HCT116 (cell line): ENCODE results near the gene ASS1. TPM values are rescaled to one million over a fixed set of nuclear protein-coding genes. Genes with fewer than 3 reads are reported as not detected.

Experiments
- ATAC-seq: fragments of 200-7000 bp; cut with Tn5 transposase; 2 replicates; pipeline ENCODE4 v1.9.1; 2020; ENCODE audit warnings: mild to moderate bottlenecking, moderate library complexity
- BruUV-seq: library from RNA; stranded (reverse); fragments of 400-500 nt; replicated peaks from 2 replicates; lab custom pipeline; 2021; lab: Mats Ljungman, UMichigan
- CTCF ChIA-PET: fragments of 300-600 bp; sonication (Branson Sonifier 250); formaldehyde crosslinking; loops from one replicate; lab custom pipeline; 2021; ENCODE audit warnings: antibody characterized with exemption; lab: Charles Lee
- POLR2A ChIA-PET: fragments of 300-600, 350-600 bp; sonication (Branson Sonifier 250); formaldehyde crosslinking; loops from one replicate; lab custom pipeline; 2021; ENCODE audit warnings: antibody characterized with exemption; lab: Charles Lee
- RAD21 ChIA-PET, 2 experiments: fragments of 300-600 bp; sonication (Branson Sonifier 250); formaldehyde crosslinking; loops; one replicate each; lab custom pipeline; 2023; ENCODE audit warnings: low total read pairs in 2 of 2; ENCODE audit not compliant: uncharacterized antibody in 2 of 2, unreplicated experiment in 2 of 2, low non-redundant PET in 1 of 2; lab: Charles Lee
- DNase-seq: peaks from one replicate; pipeline ENCODE4 v3.0.0-alpha.2; 2010; ENCODE audit warnings: low read depth, low spot score
- H2AFZ ChIP-seq: fragments of 200-600 bp; shearing (Covaris generic), sonication (generic); 2 replicates; pipeline ENCODE4 v1.6.1; 2017; ENCODE audit warnings: low read depth, mixed run types, mixed read lengths, antibody characterized with exemption, low read length; ENCODE audit not compliant: poor library complexity, severe bottlenecking
- H3K27ac ChIP-seq: 2 replicates; pipeline ENCODE4 v1.5.1; 2012; ENCODE audit warnings: low read depth, low read length
- H3K27me3 ChIP-seq: fragments of 200-600 bp; sonication (generic); 2 replicates; pipeline ENCODE4 v1.6.1; 2016; ENCODE audit warnings: mixed run types, low read length, mixed read lengths; ENCODE audit not compliant: insufficient read depth
- H3K36me3 ChIP-seq, 2 experiments: fragments of 200-500 bp in 1 of 2; fragments of 200-600 bp in 1 of 2; sonication (Bioruptor generic) in 1 of 2; sonication (generic) in 1 of 2; 2 replicates each; pipeline versions ENCODE4 v1.5.1 to v1.6.1; 2014 to 2016; ENCODE audit warnings: low read length in 2 of 2, inconsistent platforms in 1 of 2, mixed read lengths in 1 of 2, mixed run types in 1 of 2; ENCODE audit not compliant: insufficient read depth in 2 of 2, control insufficient read depth in 1 of 2
- H3K4me1 ChIP-seq, 2 experiments: fragments of 200-600 bp in 1 of 2; sonication (generic) in 1 of 2; 2 replicates each; pipeline versions ENCODE4 v1.5.1 to v1.6.1; 2012 to 2017; ENCODE audit warnings: low read length in 2 of 2, inconsistent platforms in 1 of 2, mild to moderate bottlenecking in 1 of 2, mixed read lengths in 1 of 2, mixed run types in 1 of 2, moderate library complexity in 1 of 2; ENCODE audit not compliant: insufficient read depth in 2 of 2, control insufficient read depth in 1 of 2
- H3K4me2 ChIP-seq: fragments of 200-600 bp; sonication (generic); 2 replicates; pipeline ENCODE4 v1.6.1; 2017; ENCODE audit warnings: mixed run types, low read length, mixed read lengths
- H3K4me3 ChIP-seq, 2 experiments: fragments of 200-600 bp in 1 of 2; sonication (generic) in 1 of 2; replicated peaks in 1 of 2; 2 replicates each; pipeline ENCODE4 v1.5.1; 2011 to 2016; ENCODE audit warnings: low read length in 2 of 2, control low read depth in 1 of 2, low read depth in 1 of 2, mild to moderate bottlenecking in 1 of 2, mixed read lengths in 1 of 2, mixed run types in 1 of 2
- H3K79me2 ChIP-seq: fragments of 200-600 bp; sonication (generic); 2 replicates; pipeline ENCODE4 v1.6.1; 2017; ENCODE audit warnings: mild to moderate bottlenecking, mixed run types, low read length, moderate library complexity, mixed read lengths; ENCODE audit not compliant: insufficient read depth
- H3K9ac ChIP-seq: fragments of 200-600 bp; sonication (generic); 2 replicates; pipeline ENCODE4 v1.6.1; 2016; ENCODE audit warnings: low read length, mixed read lengths
- H3K9me2 ChIP-seq: fragments of 200-600 bp; sonication (generic), shearing (Covaris generic); 2 replicates; pipeline ENCODE4 v1.6.1; 2017; ENCODE audit warnings: mixed run types, mild to moderate bottlenecking, moderate library complexity; ENCODE audit not compliant: insufficient read depth
- H3K9me3 ChIP-seq, 2 experiments: fragments of 200-500 bp in 1 of 2; fragments of 200-600 bp in 1 of 2; sonication (Bioruptor generic) in 1 of 2; sonication (generic) in 1 of 2; 2 replicates each; pipeline ENCODE4 v1.6.1; 2014 to 2017; ENCODE audit warnings: low read length in 2 of 2, mixed read lengths in 2 of 2, inconsistent platforms in 1 of 2, low read depth in 1 of 2, mild to moderate bottlenecking in 1 of 2, mixed run types in 1 of 2, moderate library complexity in 1 of 2; ENCODE audit not compliant: control insufficient read depth in 1 of 2, insufficient read depth in 1 of 2
- H4K20me1 ChIP-seq: fragments of 200-600 bp; sonication (generic), shearing (Covaris generic); 2 replicates; pipeline ENCODE4 v1.6.1; 2017; ENCODE audit warnings: mixed run types, mild to moderate bottlenecking, moderate library complexity; ENCODE audit not compliant: insufficient read depth
- CBX3 ChIP-seq: IDR thresholded peaks from 2 replicates; pipeline ENCODE4 v1.6.1; 2012; ENCODE audit warnings: low read depth
- EZH2phosphoT487 ChIP-seq: fragments of 200-600 bp; IDR thresholded peaks from 2 replicates; pipeline ENCODE4 v1.6.1; 2018; ENCODE audit warnings: antibody characterized with exemption, borderline replicate concordance
- FOSL1 ChIP-seq: IDR thresholded peaks from 2 replicates; pipeline ENCODE4 v1.6.1; 2012; ENCODE audit warnings: low read depth
- JUND ChIP-seq: IDR thresholded peaks from 2 replicates; pipeline ENCODE4 v1.6.1; 2012
- POLR2A ChIP-seq: IDR thresholded peaks from 2 replicates; pipeline ENCODE4 v1.7.0; 2011; ENCODE audit warnings: borderline replicate concordance; ENCODE audit not compliant: insufficient read depth, insufficient read length; ENCODE audit errors: extremely low read depth
- RAD21 ChIP-seq: IDR thresholded peaks from 2 replicates; pipeline ENCODE4 v1.6.1; 2012; ENCODE audit warnings: low read depth, mild to moderate bottlenecking
- intact Hi-C: fragments of 100-400 bp; cut with micrococcal nuclease; formaldehyde crosslinking; loops from 2 replicates; pipeline ENCODE4 v1.10.0; 2022
- total RNA-seq: library from RNA; stranded (reverse); gene quantifications from one replicate; pipeline ENCODE4 v1.2.1, GENCODE V29; 2021; ENCODE audit not compliant: unreplicated experiment
- TF ChIP-seq, protein P1 (sequence below), 3 experiments: fragments of 200-600 bp in 1 of 3; sonication (generic) in 1 of 3; IDR thresholded peaks in 2 of 3; conservative IDR thresholded peaks in 1 of 3; 2 replicates each; pipeline ENCODE4 v1.5.1; 2012 to 2017; ENCODE audit warnings: low read depth in 2 of 3, low read length in 2 of 3, antibody characterized with exemption in 1 of 3, borderline replicate concordance in 1 of 3, control low read depth in 1 of 3, mild to moderate bottlenecking in 1 of 3, mixed read lengths in 1 of 3, mixed run types in 1 of 3, moderate library complexity in 1 of 3; ENCODE audit not compliant: insufficient read depth in 1 of 3
- TF ChIP-seq, protein P2 (sequence below): IDR thresholded peaks from 2 replicates; pipeline ENCODE4 v1.6.1; 2012; ENCODE audit warnings: low read depth

ASS1 gene
- total RNA-seq, 1 experiment from 2014 or later, result 92.6 TPM

DNA sequence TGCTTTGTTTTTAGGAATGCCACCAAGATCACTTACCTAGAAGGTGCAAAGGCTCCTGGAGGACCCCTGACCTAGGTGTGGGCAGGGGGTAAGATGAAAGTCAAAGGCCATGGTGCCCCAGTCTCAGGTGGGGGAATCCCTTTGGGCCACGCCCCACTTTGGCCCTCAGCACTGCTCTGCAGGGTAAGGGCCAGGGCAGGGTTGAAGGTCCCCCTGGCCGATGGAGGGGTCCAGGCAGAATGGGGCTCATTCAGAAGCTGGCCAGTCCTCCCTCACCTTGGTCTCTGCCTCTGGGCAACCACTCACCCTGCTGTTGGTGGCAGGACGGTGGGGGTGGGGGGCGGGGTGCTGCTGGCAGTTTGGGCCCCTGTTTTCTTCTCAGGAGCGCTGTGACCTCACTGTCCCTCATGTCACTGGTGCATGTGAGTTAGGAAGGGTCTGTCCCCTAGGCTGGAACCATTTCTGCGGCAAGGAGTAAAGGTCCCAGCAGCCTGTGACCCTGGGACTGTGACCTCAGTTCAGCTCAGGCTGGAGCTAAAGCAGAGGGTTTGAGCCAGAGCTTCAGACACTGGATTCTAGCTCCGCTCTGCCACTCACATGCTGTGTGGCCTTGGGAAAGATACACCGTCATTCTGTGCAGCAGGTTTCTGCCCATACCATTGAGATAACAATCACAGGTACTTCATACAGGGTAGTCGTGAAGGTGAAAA, 1.9 kb upstream of the ASS1 start:
- TF ChIP-seq FOSL1, result no peak
- TF ChIP-seq, protein P1, sequence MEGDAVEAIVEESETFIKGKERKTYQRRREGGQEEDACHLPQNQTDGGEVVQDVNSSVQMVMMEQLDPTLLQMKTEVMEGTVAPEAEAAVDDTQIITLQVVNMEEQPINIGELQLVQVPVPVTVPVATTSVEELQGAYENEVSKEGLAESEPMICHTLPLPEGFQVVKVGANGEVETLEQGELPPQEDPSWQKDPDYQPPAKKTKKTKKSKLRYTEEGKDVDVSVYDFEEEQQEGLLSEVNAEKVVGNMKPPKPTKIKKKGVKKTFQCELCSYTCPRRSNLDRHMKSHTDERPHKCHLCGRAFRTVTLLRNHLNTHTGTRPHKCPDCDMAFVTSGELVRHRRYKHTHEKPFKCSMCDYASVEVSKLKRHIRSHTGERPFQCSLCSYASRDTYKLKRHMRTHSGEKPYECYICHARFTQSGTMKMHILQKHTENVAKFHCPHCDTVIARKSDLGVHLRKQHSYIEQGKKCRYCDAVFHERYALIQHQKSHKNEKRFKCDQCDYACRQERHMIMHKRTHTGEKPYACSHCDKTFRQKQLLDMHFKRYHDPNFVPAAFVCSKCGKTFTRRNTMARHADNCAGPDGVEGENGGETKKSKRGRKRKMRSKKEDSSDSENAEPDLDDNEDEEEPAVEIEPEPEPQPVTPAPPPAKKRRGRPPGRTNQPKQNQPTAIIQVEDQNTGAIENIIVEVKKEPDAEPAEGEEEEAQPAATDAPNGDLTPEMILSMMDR (IDR thresholded peaks at IDR 0.05 in 2 of 3, conservative IDR thresholded peaks at IDR 0.05 in 1 of 3; ENCODE audit: borderline replicate concordance in 1 of 3, insufficient read depth in 1 of 3, low read depth in 2 of 3, low read length in 2 of 3), result no peak
- no peak for TF ChIP-seq JUND
- no peak for TF ChIP-seq CBX3
- TF ChIP-seq EZH2phosphoT487, result no peak
- no peak for TF ChIP-seq RAD21
- no peak for TF ChIP-seq POLR2A
- TF ChIP-seq, protein P2, sequence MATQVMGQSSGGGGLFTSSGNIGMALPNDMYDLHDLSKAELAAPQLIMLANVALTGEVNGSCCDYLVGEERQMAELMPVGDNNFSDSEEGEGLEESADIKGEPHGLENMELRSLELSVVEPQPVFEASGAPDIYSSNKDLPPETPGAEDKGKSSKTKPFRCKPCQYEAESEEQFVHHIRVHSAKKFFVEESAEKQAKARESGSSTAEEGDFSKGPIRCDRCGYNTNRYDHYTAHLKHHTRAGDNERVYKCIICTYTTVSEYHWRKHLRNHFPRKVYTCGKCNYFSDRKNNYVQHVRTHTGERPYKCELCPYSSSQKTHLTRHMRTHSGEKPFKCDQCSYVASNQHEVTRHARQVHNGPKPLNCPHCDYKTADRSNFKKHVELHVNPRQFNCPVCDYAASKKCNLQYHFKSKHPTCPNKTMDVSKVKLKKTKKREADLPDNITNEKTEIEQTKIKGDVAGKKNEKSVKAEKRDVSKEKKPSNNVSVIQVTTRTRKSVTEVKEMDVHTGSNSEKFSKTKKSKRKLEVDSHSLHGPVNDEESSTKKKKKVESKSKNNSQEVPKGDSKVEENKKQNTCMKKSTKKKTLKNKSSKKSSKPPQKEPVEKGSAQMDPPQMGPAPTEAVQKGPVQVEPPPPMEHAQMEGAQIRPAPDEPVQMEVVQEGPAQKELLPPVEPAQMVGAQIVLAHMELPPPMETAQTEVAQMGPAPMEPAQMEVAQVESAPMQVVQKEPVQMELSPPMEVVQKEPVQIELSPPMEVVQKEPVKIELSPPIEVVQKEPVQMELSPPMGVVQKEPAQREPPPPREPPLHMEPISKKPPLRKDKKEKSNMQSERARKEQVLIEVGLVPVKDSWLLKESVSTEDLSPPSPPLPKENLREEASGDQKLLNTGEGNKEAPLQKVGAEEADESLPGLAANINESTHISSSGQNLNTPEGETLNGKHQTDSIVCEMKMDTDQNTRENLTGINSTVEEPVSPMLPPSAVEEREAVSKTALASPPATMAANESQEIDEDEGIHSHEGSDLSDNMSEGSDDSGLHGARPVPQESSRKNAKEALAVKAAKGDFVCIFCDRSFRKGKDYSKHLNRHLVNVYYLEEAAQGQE, result no peak
- ChIA-PET RAD21 (no interaction called here), POLR2A (no interaction called here), CTCF (no interaction called here)
- intact Hi-C loops, result no loop called here
- Histone ChIP-seq H3K79me2 (no peaks in the 10 kb centered on the region), H3K4me3 (no peak overlapping the region), H3K36me3 (no peaks in the 10 kb centered on the region), H3K27ac (no peak overlapping the region), H3K9me2 (no peaks in the 10 kb centered on the region), H4K20me1 (no peaks in the 10 kb centered on the region), H2AFZ (no peak overlapping the region), H3K9ac (no peak overlapping the region), H3K27me3 (no peaks in the 10 kb centered on the region), H3K9me3 (no peaks in the 10 kb centered on the region), H3K4me2 (no peak overlapping the region), H3K4me1 (peaks cover 22 to 27% of the 10 kb centered on the region in 2 experiments)
- ATAC-seq (no peak), DNase-seq (no peak)
- BruUV-seq, result no TSS peak
